HG03039 (cell line): Measurements from ENCODE around the gene RALY.
"Not testable (repeated sequence)": the region's sequence is repeated elsewhere in the genome, so short reads cannot be mapped to it uniquely, and the experiment has no call there.

ENCODE experiments used
- ATAC-seq: cut with Tn5 transposase; IDR thresholded peaks from one replicate; pipeline ENCODE4 v1.9.1; 2021; ENCODE audit warnings: mild to moderate bottlenecking, moderate library complexity; ENCODE audit not compliant: unreplicated experiment

Gene RALY

DNA sequence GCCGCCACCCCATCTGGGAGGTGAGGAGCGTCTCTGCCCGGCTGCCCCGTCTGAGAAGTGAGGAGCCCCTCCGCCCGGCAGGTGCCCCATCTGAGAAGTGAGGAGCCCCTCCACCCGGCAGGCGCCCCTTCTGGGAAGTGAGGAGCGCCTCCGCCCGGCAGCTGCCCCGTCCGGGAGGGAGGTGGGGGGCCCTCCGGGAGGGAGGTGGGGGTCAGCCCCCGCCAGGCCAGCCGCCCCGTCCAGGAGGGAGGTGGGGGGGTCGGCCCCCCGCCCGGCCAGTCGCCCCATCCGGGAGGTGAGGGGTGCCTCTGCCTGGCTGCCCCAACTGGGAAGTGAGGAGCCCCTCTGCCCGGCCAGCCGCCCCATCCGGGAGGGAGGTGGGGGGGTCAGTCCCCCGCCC, 138.8 kb downstream of the RALY start:
- ATAC-seq = not testable (repeated sequence)

- not testable (repeated sequence) for ATAC-seq
Measured at GRCh38 chr20:34132943-34133342, 139.2 kb downstream of the RALY start.

- not testable (repeated sequence) for ATAC-seq
Measured at GRCh38 chr20:34133365-34133860, 139.7 kb downstream of the RALY start.
